Measurements from ENCODE around the gene UCK2.

The UCK2 gene

GRCh38 chr1:165891111-165891860 lies 63.9 kb downstream of the UCK2 start:
- no peak for TF ChIP-seq CREB1 (IDR thresholded peaks at IDR 0.05; ENCODE audit: low read depth)
- no peak for TF ChIP-seq CEBPB (IDR thresholded peaks at IDR 0.05)
- TF ChIP-seq FOXM1 (IDR thresholded peaks at IDR 0.05; ENCODE audit: borderline replicate concordance, low read depth), result no peak

- no peak for TF ChIP-seq TEAD4 (IDR thresholded peaks at IDR 0.05)
- TF ChIP-seq MAX (IDR thresholded peaks at IDR 0.05), result no peak
- TF ChIP-seq EP300 (IDR thresholded peaks at IDR 0.05; ENCODE audit: borderline replicate concordance), result no peak
- TF ChIP-seq USF1 (IDR thresholded peaks at IDR 0.05), result no peak
- TF ChIP-seq EGR1 (IDR thresholded peaks at IDR 0.05), result no peak
- no peak for TF ChIP-seq REST (IDR thresholded peaks at IDR 0.05; ENCODE audit: low read depth)
Measured at GRCh38 chr1:165892935-165893334, 65.5 kb downstream of the UCK2 start.

- TF ChIP-seq CEBPB (IDR thresholded peaks at IDR 0.05), result no peak
- no peak for TF ChIP-seq TAF1 (IDR thresholded peaks at IDR 0.05; ENCODE audit: low read depth)
- no peak for TF ChIP-seq USF1 (IDR thresholded peaks at IDR 0.05)
- TF ChIP-seq EGR1 (IDR thresholded peaks at IDR 0.05), result no peak
- TF ChIP-seq FOXM1 (IDR thresholded peaks at IDR 0.05; ENCODE audit: borderline replicate concordance, low read depth), result no peak
- TF ChIP-seq YY1 (IDR thresholded peaks at IDR 0.05; ENCODE audit: low read depth), result no peak
- TF ChIP-seq ZBTB7A (IDR thresholded peaks at IDR 0.05; ENCODE audit: low read depth), result no peak
- no peak for TF ChIP-seq MAX (IDR thresholded peaks at IDR 0.05)
- no peak for TF ChIP-seq EP300 (IDR thresholded peaks at IDR 0.05; ENCODE audit: borderline replicate concordance)
- no peak for TF ChIP-seq RAD21 (IDR thresholded peaks at IDR 0.05; ENCODE audit: low read depth)
- no peak for TF ChIP-seq NFIC (IDR thresholded peaks at IDR 0.05)
- no peak for TF ChIP-seq TEAD4 (IDR thresholded peaks at IDR 0.05)
- TF ChIP-seq TCF12 (IDR thresholded peaks at IDR 0.05; ENCODE audit: low read depth), result no peak
- TF ChIP-seq CREB1 (IDR thresholded peaks at IDR 0.05; ENCODE audit: low read depth), result no peak
- no peak for TF ChIP-seq REST (IDR thresholded peaks at IDR 0.05; ENCODE audit: low read depth)
Measured at GRCh38 chr1:165893507-165893906, 66.1 kb downstream of the UCK2 start.

GRCh38 chr1:165894591-165894990 lies 67.2 kb downstream of the UCK2 start:
- TF ChIP-seq TAF1 (IDR thresholded peaks at IDR 0.05; ENCODE audit: low read depth) (no peak), RAD21 (IDR thresholded peaks at IDR 0.05; ENCODE audit: low read depth) (no peak), FOXM1 (IDR thresholded peaks at IDR 0.05; ENCODE audit: borderline replicate concordance, low read depth) (no peak), EP300 (IDR thresholded peaks at IDR 0.05; ENCODE audit: borderline replicate concordance) (no peak), CREB1 (IDR thresholded peaks at IDR 0.05; ENCODE audit: low read depth) (no peak), CEBPB (IDR thresholded peaks at IDR 0.05) (no peak)

GRCh38 chr1:165895451-165895871 lies 68.0 kb downstream of the UCK2 start:
- TF ChIP-seq USF1 (IDR thresholded peaks at IDR 0.05), result no peak
- no peak for TF ChIP-seq EP300 (IDR thresholded peaks at IDR 0.05; ENCODE audit: borderline replicate concordance)
- TF ChIP-seq NFIC (IDR thresholded peaks at IDR 0.05), result no peak
- no peak for TF ChIP-seq MAX (IDR thresholded peaks at IDR 0.05)
- no peak for TF ChIP-seq RAD21 (IDR thresholded peaks at IDR 0.05; ENCODE audit: low read depth)
- no peak for TF ChIP-seq REST (IDR thresholded peaks at IDR 0.05; ENCODE audit: low read depth)
- TF ChIP-seq ZBTB7A (IDR thresholded peaks at IDR 0.05; ENCODE audit: low read depth), result no peak
- TF ChIP-seq YY1 (IDR thresholded peaks at IDR 0.05; ENCODE audit: low read depth), result no peak
- no peak for TF ChIP-seq TEAD4 (IDR thresholded peaks at IDR 0.05)
- TF ChIP-seq TCF12 (IDR thresholded peaks at IDR 0.05; ENCODE audit: low read depth), result no peak
- TF ChIP-seq FOXM1 (IDR thresholded peaks at IDR 0.05; ENCODE audit: borderline replicate concordance, low read depth), result no peak
- no peak for TF ChIP-seq CEBPB (IDR thresholded peaks at IDR 0.05)
